Measurements from ENCODE around the gene SMO. TPM values are rescaled to one million over a fixed set of nuclear protein-coding genes. Genes with fewer than 3 reads are reported as not detected.

Gene SMO
- total and polyA plus RNA-seq, 9 of the 15 experiments (the other 6 are each of a cell fraction or from before 2014, with no cell fraction given), result 0.05 to 0.13 (median 0.10) TPM; not detected in 5

DNA sequence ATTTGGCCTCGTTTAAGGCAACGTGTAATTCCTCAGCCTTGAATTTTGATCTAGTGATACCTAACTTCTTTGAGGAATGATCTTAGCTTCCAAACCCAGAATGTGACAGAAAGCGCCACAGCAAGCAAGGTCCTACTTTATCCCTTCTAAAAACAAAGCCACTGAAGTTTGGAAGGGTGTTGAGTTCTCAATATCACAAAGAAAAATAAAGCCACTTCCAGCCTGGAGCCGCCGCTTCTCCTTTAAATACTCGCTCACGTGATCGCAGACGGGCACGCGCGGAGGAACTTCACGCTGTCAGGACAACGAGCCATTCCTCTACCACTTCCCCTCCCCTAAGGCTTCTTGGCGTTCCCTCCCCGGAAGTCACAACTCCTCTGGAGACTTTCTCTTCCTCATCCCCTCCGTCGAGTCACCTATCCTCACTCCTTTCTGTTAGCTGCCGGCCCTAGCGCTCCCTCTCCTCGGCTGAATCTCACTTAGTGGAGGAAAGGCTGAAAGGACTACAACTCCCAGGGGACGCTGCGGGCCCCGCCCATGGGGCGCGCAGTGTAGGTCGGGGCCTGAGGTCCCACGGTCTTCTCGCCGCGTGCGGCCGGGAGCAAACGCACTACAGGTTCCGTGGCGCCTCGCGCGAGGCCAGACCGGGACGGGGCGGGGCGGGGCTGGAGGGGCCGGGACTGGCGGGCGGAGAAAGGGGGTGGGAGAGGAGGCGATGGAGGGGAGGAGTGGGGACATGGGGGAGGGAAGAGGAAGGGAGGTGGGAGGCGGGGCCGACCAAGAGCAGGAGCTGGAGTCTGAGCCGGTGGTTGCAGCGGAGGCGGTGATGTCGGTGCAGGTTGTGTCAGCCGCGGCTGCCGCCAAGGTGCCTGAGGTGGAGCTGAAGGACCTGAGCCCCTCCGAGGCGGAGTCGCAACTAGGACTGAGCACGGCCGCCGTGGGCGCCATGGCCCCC lies 36.1 kb downstream of the SMO start, which contains the start of gene AHCYL2 (continued):
- TF ChIP-seq, protein P1, sequence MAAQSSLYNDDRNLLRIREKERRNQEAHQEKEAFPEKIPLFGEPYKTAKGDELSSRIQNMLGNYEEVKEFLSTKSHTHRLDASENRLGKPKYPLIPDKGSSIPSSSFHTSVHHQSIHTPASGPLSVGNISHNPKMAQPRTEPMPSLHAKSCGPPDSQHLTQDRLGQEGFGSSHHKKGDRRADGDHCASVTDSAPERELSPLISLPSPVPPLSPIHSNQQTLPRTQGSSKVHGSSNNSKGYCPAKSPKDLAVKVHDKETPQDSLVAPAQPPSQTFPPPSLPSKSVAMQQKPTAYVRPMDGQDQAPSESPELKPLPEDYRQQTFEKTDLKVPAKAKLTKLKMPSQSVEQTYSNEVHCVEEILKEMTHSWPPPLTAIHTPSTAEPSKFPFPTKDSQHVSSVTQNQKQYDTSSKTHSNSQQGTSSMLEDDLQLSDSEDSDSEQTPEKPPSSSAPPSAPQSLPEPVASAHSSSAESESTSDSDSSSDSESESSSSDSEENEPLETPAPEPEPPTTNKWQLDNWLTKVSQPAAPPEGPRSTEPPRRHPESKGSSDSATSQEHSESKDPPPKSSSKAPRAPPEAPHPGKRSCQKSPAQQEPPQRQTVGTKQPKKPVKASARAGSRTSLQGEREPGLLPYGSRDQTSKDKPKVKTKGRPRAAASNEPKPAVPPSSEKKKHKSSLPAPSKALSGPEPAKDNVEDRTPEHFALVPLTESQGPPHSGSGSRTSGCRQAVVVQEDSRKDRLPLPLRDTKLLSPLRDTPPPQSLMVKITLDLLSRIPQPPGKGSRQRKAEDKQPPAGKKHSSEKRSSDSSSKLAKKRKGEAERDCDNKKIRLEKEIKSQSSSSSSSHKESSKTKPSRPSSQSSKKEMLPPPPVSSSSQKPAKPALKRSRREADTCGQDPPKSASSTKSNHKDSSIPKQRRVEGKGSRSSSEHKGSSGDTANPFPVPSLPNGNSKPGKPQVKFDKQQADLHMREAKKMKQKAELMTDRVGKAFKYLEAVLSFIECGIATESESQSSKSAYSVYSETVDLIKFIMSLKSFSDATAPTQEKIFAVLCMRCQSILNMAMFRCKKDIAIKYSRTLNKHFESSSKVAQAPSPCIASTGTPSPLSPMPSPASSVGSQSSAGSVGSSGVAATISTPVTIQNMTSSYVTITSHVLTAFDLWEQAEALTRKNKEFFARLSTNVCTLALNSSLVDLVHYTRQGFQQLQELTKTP (IDR thresholded peaks at IDR 0.05; ENCODE audit: low read depth in 1 of 2, partially characterized antibody in 2 of 2), result peak; percentile 89 to 100
- TF ChIP-seq TAF7 (tag; IDR thresholded peaks at IDR 0.05) (no peak), GABPB1 (CRISPR knock-in tag; IDR thresholded peaks at IDR 0.05) (peak; percentile 93), BMI1 (IDR thresholded peaks at IDR 0.05; ENCODE audit: low read length) (peak; percentile 42; the same call in 1 of the 2 replicates), HDGF (IDR thresholded peaks at IDR 0.05) (no peak; the same call in 1 of the 2 replicates), PHF8 (IDR thresholded peaks at IDR 0.05; ENCODE audit: borderline replicate concordance, low read length) (peak; percentile 64; the same call in 1 of the 2 replicates), ZNF76 (CRISPR knock-in tag; IDR thresholded peaks at IDR 0.05; ENCODE audit: borderline replicate concordance) (peak; percentile 77; the same call in 1 of the 2 replicates), NFIC (IDR thresholded peaks at IDR 0.05) (peak; percentile 34), PHF20 (IDR thresholded peaks at IDR 0.05; ENCODE audit: partially characterized antibody) (peak; percentile 84), JUN (IDR thresholded peaks at IDR 0.05; ENCODE audit: borderline replicate concordance, low read depth, low read length) (peak; percentile 76), JUN (CRISPR knock-in tag; IDR thresholded peaks at IDR 0.05; ENCODE audit: borderline replicate concordance) (peak; percentile 57; the same call in 1 of the 2 replicates)
- TF ChIP-seq, protein P2, sequence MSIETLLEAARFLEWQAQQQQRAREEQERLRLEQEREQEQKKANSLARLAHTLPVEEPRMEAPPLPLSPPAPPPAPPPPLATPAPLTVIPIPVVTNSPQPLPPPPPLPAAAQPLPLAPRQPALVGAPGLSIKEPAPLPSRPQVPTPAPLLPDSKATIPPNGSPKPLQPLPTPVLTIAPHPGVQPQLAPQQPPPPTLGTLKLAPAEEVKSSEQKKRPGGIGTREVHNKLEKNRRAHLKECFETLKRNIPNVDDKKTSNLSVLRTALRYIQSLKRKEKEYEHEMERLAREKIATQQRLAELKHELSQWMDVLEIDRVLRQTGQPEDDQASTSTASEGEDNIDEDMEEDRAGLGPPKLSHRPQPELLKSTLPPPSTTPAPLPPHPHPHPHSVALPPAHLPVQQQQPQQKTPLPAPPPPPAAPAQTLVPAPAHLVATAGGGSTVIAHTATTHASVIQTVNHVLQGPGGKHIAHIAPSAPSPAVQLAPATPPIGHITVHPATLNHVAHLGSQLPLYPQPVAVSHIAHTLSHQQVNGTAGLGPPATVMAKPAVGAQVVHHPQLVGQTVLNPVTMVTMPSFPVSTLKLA (conservative IDR thresholded peaks at IDR 0.05), result peak; percentile 96 to 98
- TF ChIP-seq, protein P3, sequence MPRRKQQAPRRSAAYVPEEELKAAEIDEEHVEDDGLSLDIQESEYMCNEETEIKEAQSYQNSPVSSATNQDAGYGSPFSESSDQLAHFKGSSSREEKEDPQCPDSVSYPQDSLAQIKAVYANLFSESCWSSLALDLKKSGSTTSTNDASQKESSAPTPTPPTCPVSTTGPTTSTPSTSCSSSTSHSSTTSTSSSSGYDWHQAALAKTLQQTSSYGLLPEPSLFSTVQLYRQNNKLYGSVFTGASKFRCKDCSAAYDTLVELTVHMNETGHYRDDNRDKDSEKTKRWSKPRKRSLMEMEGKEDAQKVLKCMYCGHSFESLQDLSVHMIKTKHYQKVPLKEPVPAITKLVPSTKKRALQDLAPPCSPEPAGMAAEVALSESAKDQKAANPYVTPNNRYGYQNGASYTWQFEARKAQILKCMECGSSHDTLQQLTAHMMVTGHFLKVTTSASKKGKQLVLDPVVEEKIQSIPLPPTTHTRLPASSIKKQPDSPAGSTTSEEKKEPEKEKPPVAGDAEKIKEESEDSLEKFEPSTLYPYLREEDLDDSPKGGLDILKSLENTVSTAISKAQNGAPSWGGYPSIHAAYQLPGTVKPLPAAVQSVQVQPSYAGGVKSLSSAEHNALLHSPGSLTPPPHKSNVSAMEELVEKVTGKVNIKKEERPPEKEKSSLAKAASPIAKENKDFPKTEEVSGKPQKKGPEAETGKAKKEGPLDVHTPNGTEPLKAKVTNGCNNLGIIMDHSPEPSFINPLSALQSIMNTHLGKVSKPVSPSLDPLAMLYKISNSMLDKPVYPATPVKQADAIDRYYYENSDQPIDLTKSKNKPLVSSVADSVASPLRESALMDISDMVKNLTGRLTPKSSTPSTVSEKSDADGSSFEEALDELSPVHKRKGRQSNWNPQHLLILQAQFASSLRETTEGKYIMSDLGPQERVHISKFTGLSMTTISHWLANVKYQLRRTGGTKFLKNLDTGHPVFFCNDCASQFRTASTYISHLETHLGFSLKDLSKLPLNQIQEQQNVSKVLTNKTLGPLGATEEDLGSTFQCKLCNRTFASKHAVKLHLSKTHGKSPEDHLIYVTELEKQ (CRISPR knock-in tag; IDR thresholded peaks at IDR 0.05), result no peak
- TF ChIP-seq, protein P4, sequence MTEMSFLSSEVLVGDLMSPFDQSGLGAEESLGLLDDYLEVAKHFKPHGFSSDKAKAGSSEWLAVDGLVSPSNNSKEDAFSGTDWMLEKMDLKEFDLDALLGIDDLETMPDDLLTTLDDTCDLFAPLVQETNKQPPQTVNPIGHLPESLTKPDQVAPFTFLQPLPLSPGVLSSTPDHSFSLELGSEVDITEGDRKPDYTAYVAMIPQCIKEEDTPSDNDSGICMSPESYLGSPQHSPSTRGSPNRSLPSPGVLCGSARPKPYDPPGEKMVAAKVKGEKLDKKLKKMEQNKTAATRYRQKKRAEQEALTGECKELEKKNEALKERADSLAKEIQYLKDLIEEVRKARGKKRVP (CRISPR knock-in tag; IDR thresholded peaks at IDR 0.05), result peak; percentile 75; the same call in 1 of the 2 replicates

All from K562 (cell line).